ENCODE data around the gene PPM1F.

The PPM1F gene

DNA sequence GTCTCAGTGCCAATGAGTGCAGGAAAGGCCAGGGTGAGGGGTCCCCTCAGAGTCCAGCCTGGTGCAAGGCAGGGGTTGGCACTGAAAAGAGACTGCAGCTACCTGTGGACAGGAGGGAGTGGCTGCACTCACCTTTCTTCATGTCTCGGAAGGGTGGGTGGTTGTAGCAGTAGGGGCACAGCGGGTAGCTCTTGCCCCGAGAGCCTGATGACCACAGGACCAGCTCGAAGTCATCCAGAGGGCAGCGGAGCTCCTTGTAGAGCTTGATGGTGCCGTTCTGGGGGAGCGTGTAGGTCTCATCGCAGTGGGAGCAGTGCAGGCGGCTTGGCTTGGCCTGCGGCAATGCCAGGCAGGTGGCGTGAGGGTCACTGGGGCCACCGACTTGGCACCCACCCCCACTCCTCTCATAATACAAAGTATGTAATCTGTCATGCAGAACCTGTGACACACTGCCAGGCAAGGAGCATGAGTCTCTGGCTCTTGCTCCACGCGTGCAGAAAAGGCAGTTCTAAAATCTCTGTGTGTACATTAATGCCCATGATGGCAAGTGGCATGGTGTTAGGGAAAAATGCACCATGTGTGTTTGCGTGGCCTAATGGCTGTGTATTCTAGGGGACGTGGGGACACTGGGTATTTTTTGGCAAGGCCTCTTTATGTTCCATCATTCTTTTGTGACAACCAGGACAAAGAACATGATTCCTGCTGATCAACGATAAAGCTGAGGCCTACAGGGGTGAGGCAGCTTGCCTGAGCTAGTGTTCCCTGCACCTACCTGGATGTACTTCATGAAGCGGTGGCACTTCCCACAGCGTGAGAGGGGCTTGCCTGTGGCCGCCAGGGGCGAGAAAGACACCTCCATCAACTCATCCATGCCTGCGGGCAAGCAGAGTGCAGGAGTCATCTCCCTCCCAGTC is 6.0 kb upstream of the PPM1F start:
- in situ Hi-C loops (cut with HindIII; ENCODE audit: low sequenced_read_pairs) = no loop called here
- TF ChIP-seq, protein P1, sequence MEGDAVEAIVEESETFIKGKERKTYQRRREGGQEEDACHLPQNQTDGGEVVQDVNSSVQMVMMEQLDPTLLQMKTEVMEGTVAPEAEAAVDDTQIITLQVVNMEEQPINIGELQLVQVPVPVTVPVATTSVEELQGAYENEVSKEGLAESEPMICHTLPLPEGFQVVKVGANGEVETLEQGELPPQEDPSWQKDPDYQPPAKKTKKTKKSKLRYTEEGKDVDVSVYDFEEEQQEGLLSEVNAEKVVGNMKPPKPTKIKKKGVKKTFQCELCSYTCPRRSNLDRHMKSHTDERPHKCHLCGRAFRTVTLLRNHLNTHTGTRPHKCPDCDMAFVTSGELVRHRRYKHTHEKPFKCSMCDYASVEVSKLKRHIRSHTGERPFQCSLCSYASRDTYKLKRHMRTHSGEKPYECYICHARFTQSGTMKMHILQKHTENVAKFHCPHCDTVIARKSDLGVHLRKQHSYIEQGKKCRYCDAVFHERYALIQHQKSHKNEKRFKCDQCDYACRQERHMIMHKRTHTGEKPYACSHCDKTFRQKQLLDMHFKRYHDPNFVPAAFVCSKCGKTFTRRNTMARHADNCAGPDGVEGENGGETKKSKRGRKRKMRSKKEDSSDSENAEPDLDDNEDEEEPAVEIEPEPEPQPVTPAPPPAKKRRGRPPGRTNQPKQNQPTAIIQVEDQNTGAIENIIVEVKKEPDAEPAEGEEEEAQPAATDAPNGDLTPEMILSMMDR (IDR thresholded peaks at IDR 0.05; ENCODE audit: low read depth, low read length) = no peak
- DNase-seq (ENCODE audit: low read depth, low spot score) = no peak
- no peak overlapping the region for H3K4me3 ChIP-seq (ENCODE audit: low read depth, low read length)

DNA sequence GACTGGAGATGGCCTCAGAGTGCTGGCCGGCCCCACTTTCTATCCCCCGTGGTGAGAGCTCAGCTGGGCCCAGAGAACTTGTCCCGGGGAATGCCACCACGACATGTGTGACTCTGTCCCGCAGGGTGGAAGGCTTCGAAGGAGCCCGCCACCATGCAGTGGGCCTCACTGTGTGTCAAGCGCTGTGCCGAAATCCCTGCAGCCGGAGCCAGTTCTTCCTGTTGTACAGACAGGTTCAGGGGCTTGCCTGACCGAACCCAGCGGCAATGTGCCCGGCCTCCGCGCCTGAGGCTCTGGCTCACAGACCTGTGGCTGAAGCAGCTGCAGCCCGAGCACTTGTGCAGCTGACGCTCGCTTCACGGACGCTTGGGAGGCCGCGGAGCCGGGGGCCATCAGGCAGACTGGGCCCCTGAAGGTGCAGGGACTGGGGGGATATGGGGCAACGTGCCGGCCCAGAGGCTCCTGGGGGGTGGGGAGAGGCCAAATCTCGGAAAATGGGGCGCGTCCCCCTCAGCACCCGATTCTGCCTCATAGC is 650 bp downstream of the PPM1F start:
- peak; percentile 48 for DNase-seq (ENCODE audit: low read depth, low spot score)
- TF ChIP-seq, protein P1 (IDR thresholded peaks at IDR 0.05; ENCODE audit: low read depth, low read length) = no peak

DNA sequence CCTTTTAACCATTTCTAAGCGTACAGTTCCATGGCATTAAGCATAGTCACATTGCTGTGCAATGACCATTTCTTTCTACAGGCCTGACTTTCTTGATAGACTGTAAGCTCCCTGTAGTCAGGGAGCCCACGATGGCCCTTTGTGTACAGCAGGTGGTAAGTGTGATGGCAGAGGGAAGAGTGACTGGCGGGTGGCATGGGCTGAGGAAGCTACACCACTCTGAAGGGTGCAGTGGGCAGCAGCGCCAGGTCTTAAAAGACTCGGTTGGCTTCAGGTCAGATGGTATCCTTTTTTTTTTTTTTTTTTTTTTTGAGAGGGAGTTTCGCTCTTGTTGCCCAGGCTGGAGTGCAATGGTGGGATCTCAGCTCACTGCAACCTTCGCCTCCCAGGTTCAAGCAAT is 1.6 kb downstream of the PPM1F start:
- no peak overlapping the region for H3K4me3 ChIP-seq (ENCODE audit: low read depth, low read length)
- TF ChIP-seq, protein P1 (IDR thresholded peaks at IDR 0.05; ENCODE audit: low read depth, low read length) = no peak
- in situ Hi-C loops (cut with HindIII; ENCODE audit: low sequenced_read_pairs) = no loop called here
- no peak for DNase-seq (ENCODE audit: low read depth, low spot score)

More for the DNA sequence above, 650 bp downstream of the PPM1F start:
- peak overlapping the region; percentile 75 for H3K4me3 ChIP-seq (ENCODE audit: low read depth, low read length)
- in situ Hi-C loops (cut with HindIII; ENCODE audit: low sequenced_read_pairs) = no loop called here

DNA sequence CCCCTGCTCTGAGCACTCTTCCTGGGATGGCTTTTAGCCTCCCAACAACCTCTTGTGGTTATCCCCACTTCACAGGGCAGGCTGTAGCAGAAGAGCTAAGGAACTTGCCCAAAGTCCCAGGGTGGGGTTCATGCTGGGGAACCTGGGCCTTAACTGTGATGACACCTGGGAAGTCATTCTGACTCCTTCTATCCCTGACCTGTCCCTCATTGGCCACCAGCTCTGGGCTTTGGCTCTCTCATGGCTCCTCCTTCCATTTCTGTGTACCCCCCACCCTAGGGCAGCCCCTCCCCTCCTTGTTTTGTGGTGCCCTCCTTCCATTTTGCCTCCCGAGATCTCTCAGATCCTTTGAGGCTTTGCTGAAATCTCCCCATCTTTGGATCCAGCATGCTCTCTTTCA is 2.7 kb downstream of the PPM1F start:
- no peak for DNase-seq (ENCODE audit: low read depth, low spot score)
- in situ Hi-C loops (cut with HindIII; ENCODE audit: low sequenced_read_pairs) = loop anchor here (25.0 kb wide), 1 partner anchor 238 kb away; no protein-coding TSS in a partner anchor
- TF ChIP-seq, protein P1 (IDR thresholded peaks at IDR 0.05; ENCODE audit: low read depth, low read length) = no peak
- H3K4me3 ChIP-seq (ENCODE audit: low read depth, low read length) = no peak overlapping the region

DNA sequence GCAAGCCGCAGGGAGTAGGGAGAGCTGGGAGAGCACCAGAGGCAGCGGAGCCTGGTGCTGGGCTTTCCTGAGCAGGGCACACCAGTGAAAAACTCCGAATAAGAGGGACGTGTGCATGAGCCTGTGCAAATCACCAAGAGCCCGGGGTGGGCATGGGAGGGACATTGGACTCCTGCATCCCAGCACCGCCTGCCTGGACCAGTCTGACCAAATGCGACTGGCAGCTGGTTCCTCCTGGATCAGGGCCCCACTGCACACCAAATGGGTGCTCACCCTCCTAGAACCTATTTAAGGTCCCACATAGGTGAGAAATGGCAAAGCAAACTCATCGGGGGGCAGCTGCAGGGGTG is 3.1 kb downstream of the PPM1F start:
- in situ Hi-C loops (cut with HindIII; ENCODE audit: low sequenced_read_pairs) = loop anchor here (25.0 kb wide), 1 partner anchor 237 kb away; no protein-coding TSS in a partner anchor
- H3K4me3 ChIP-seq (ENCODE audit: low read depth, low read length) = no peak overlapping the region
- TF ChIP-seq, protein P1 (IDR thresholded peaks at IDR 0.05; ENCODE audit: low read depth, low read length) = no peak
- no peak for DNase-seq (ENCODE audit: low read depth, low spot score)

DNA sequence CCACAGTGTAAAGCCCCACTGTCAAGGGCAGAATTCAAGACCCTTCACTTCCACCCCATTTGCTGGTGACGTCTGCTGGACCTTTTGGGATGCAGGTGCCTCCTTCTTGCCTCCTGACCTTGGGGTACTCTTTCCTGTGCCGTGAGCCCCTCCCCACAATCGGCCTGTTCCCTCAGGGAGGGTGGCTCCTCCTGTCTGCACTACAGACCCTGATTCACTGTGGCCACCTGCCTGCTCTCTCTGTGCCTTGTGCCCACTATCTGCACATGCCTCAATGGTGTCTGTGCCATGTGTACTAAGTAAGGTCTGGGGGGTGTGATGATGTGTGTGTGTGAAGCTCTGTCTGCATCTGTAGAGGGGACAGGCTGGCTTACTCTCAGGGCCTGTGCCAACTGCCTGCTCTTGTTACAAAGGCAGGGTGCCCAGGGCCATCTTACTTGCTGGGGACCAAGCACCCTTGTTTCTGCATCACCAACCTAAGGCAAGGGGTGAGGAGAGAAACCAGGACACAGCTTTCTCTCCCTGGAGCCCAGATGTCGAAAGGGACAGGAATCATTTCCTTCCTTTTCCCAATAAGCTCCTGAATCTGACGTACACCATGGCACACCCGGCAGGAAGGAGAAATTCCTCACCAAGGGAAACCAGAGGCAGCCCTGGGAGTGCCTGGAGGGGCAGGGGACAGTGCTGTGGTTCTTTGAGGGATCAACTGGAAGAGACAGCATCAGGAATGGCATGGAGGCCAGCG is 3.7 kb downstream of the PPM1F start:
- in situ Hi-C loops (cut with HindIII; ENCODE audit: low sequenced_read_pairs) = loop anchor here (25.0 kb wide), 1 partner anchor 237 kb away; no protein-coding TSS in a partner anchor
- no peak for DNase-seq (ENCODE audit: low read depth, low spot score)
- no peak overlapping the region for H3K4me3 ChIP-seq (ENCODE audit: low read depth, low read length)
- TF ChIP-seq, protein P1 (IDR thresholded peaks at IDR 0.05; ENCODE audit: low read depth, low read length) = no peak
